Activated naive CD8-positive, alpha-beta T cell treated with anti-CD3 and anti-CD28 coated beads, Interleukin-2, amount 50 U/mL, for 16 hours (primary cell): ENCODE data around the gene PPP1R3F.

ENCODE experiments used
- DNase-seq: peaks from one replicate; pipeline ENCODE4 v3.0.0-alpha.2; 2020; ENCODE audit warnings: low read depth, low spot score

The PPP1R3F gene

GRCh38 chrX:49249616-49250015 lies 20.0 kb upstream of the PPP1R3F start:
- DNase-seq, result no peak

GRCh38 chrX:49250066-49250465 lies 19.5 kb upstream of the PPP1R3F start:
- no peak for DNase-seq

GRCh38 chrX:49250578-49250977 lies 19.0 kb upstream of the PPP1R3F start:
- no peak for DNase-seq

- DNase-seq, result no peak
Observed at GRCh38 chrX:49251325-49251724, 18.3 kb upstream of the PPP1R3F start.

GRCh38 chrX:49254639-49255038 lies 15.0 kb upstream of the PPP1R3F start:
- no peak for DNase-seq

GRCh38 chrX:49256268-49256995 lies 13.2 kb upstream of the PPP1R3F start:
- DNase-seq, result no peak

GRCh38 chrX:49257074-49257790 lies 12.4 kb upstream of the PPP1R3F start:
- DNase-seq, result no peak

- no peak for DNase-seq
Observed at GRCh38 chrX:49257846-49258748, 11.5 kb upstream of the PPP1R3F start.

- DNase-seq, result no peak
Observed at GRCh38 chrX:49258749-49259124, 10.9 kb upstream of the PPP1R3F start.

- no peak for DNase-seq
Observed at GRCh38 chrX:49260221-49260985, 9.2 kb upstream of the PPP1R3F start.

GRCh38 chrX:49262603-49263002 lies 7.0 kb upstream of the PPP1R3F start:
- no peak for DNase-seq

GRCh38 chrX:49263631-49264030 lies 6.0 kb upstream of the PPP1R3F start:
- no peak for DNase-seq

- DNase-seq, result no peak
Observed at GRCh38 chrX:49264460-49264859, 5.1 kb upstream of the PPP1R3F start, which contains the start of gene FOXP3. Gene FOXP3 (minus strand): TSS chrX:49264710. CDS start chrX:49258505, 6,205 bp downstream.

GRCh38 chrX:49266523-49267445 lies 2.8 kb upstream of the PPP1R3F start:
- no peak for DNase-seq

- DNase-seq, result no peak
Observed at GRCh38 chrX:49268702-49269009, 937 bp upstream of the PPP1R3F start.

- DNase-seq, result peak; percentile 90
Observed at GRCh38 chrX:49269010-49269766, 405 bp upstream of the PPP1R3F start.

GRCh38 chrX:49270249-49270921 lies 792 bp downstream of the PPP1R3F start:
- no peak for DNase-seq

- DNase-seq, result no peak
Observed at GRCh38 chrX:49271341-49271740, 1.7 kb downstream of the PPP1R3F start.

- no peak for DNase-seq
Observed at GRCh38 chrX:49272421-49272820, 2.8 kb downstream of the PPP1R3F start.
